CD14-positive monocyte (primary cell): Measurements from ENCODE around the gene SSR3. TPM values are rescaled to one million over a fixed set of nuclear protein-coding genes. Genes with fewer than 3 reads are reported as not detected.
A peak's percentile ranks its signal among the peaks of the same experiment; 100 is the strongest.

Experiments
- DNase-seq, 3 donors: peaks; one replicate each; pipeline ENCODE4 v3.0.0-alpha.2; 2011 to 2022
- H2AFZ ChIP-seq: 2 replicates; pipeline ENCODE4 v1.6.0; 2012; ENCODE audit warnings: mild to moderate bottlenecking, low read depth, low read length, inconsistent platforms; ENCODE audit not compliant: insufficient read depth, poor library complexity, severe bottlenecking
- H3K27ac ChIP-seq, 2 donors: 1 replicate in 1 of 2; 2 replicates in 1 of 2; pipeline ENCODE4 v1.5.1; 2012 to 2013; ENCODE audit warnings: low read length in 2 of 2, control low read depth in 1 of 2, inconsistent platforms in 1 of 2, low read depth in 1 of 2, mild to moderate bottlenecking in 1 of 2
- H3K27me3 ChIP-seq, 2 donors: one replicate each; pipeline versions ENCODE4 v1.6.0 to v1.6.1; 2011 to 2013; ENCODE audit warnings: low read length in 2 of 2; ENCODE audit not compliant: control insufficient read depth in 2 of 2, insufficient read depth in 2 of 2
- H3K36me3 ChIP-seq, 2 donors: replicated peaks in 1 of 2; 1 replicate in 1 of 2; 2 replicates in 1 of 2; pipeline versions ENCODE4 v1.5.1 to v1.6.1; 2012 to 2013; ENCODE audit warnings: low read length in 2 of 2, control low read depth in 1 of 2, inconsistent platforms in 1 of 2, mild to moderate bottlenecking in 1 of 2; ENCODE audit not compliant: insufficient read depth in 2 of 2, control insufficient read depth in 1 of 2
- H3K4me1 ChIP-seq, 2 donors: 1 replicate in 1 of 2; 2 replicates in 1 of 2; pipeline versions ENCODE4 v1.5.1 to v1.6.1; 2012 to 2013; ENCODE audit warnings: low read length in 2 of 2, control low read depth in 1 of 2, inconsistent platforms in 1 of 2, mild to moderate bottlenecking in 1 of 2, moderate library complexity in 1 of 2; ENCODE audit not compliant: insufficient read depth in 2 of 2, control insufficient read depth in 1 of 2
- H3K4me2 ChIP-seq: replicated peaks from 2 replicates; pipeline ENCODE3; 2012; ENCODE audit warnings: low read length, moderate library complexity, mild to moderate bottlenecking; ENCODE audit not compliant: poor library complexity, severe bottlenecking; ENCODE audit errors: extremely low read depth
- H3K4me3 ChIP-seq, 3 experiments: fragments of 200-600 bp in 1 of 3; sonication (generic) in 1 of 3; replicated peaks in 1 of 3; 1 replicate in 2 of 3; 2 replicates in 1 of 3; pipeline ENCODE4 v1.5.1; 2011 to 2013; ENCODE audit warnings: low read length in 3 of 3, mild to moderate bottlenecking in 3 of 3, control low read depth in 2 of 3, low read depth in 2 of 3, inconsistent platforms in 1 of 3, moderate library complexity in 1 of 3
- H3K79me2 ChIP-seq: 2 replicates; pipeline ENCODE4 v1.6.0; 2012; ENCODE audit warnings: mild to moderate bottlenecking, control low read depth, inconsistent platforms, low read length, moderate library complexity; ENCODE audit not compliant: insufficient read depth
- H3K9ac ChIP-seq: 2 replicates; pipeline ENCODE4 v1.6.0; 2017; ENCODE audit warnings: low read length, mild to moderate bottlenecking; ENCODE audit not compliant: insufficient read depth, poor library complexity, severe bottlenecking
- H3K9me3 ChIP-seq, 2 donors: replicated peaks in 1 of 2; 1 replicate in 1 of 2; 2 replicates in 1 of 2; pipeline versions ENCODE4 v1.5.1 to v1.6.1; 2012 to 2013; ENCODE audit warnings: low read length in 2 of 2, control low read depth in 1 of 2; ENCODE audit not compliant: control insufficient read depth in 1 of 2, insufficient read depth in 1 of 2
- H4K20me1 ChIP-seq: 2 replicates; pipeline ENCODE4 v1.6.0; 2012; ENCODE audit warnings: mild to moderate bottlenecking, low read length, control low read depth, moderate library complexity; ENCODE audit not compliant: insufficient read depth
- H3K27ac Mint-ChIP-seq, 7 donors: one replicate each; pipeline ENCODE4 v1.8.0; 2020; ENCODE audit warnings: mild to moderate bottlenecking in 7 of 7, mixed read lengths in 7 of 7, moderate library complexity in 6 of 7, inconsistent platforms in 2 of 7
- H3K27me3 Mint-ChIP-seq, 3 donors: one replicate each; pipeline ENCODE4 v1.8.0; 2021 to 2022; ENCODE audit warnings: low read depth in 3 of 3, mild to moderate bottlenecking in 3 of 3, mixed read lengths in 3 of 3, moderate library complexity in 3 of 3, inconsistent platforms in 1 of 3
- H3K36me3 Mint-ChIP-seq, 2 donors: one replicate each; pipeline ENCODE4 v1.8.0; 2020; ENCODE audit warnings: mixed read lengths in 2 of 2, inconsistent platforms in 1 of 2, mild to moderate bottlenecking in 1 of 2
- H3K4me1 Mint-ChIP-seq: one replicate; pipeline ENCODE4 v1.8.0; 2020; ENCODE audit warnings: mild to moderate bottlenecking, mixed read lengths
- H3K4me3 Mint-ChIP-seq, 2 donors: one replicate each; pipeline ENCODE4 v1.8.0; 2020; ENCODE audit warnings: mild to moderate bottlenecking in 2 of 2, mixed read lengths in 2 of 2, moderate library complexity in 1 of 2
- H3K9me3 Mint-ChIP-seq, 7 donors: one replicate each; pipeline ENCODE4 v1.8.0; 2020 to 2022; ENCODE audit warnings: mixed read lengths in 7 of 7, mild to moderate bottlenecking in 6 of 7, moderate library complexity in 6 of 7, inconsistent platforms in 2 of 7
- WGBS: methylation state at CpG from one replicate; pipeline ENCODE4 v1.1.5; 2013; ENCODE audit warnings: missing lambda C conversion rate; ENCODE audit not compliant: insufficient coverage; 5-methylcytosine and 5-hydroxymethylcytosine counted together
- intact Hi-C, 2 donors: fragments of 100-400 bp; cut with micrococcal nuclease; formaldehyde crosslinking; loops; one replicate each; pipeline versions ENCODE4 v1.15.0 to v1.15.1; 2023
- polyA plus RNA-seq, 3 donors: library from polyadenylated mRNA; depleted of rRNA in 1 of 3; unstranded in 2 of 3; stranded (reverse) in 1 of 3; fragments of 300-500 nt in 2 of 3; fragments of >200 nt in 1 of 3; fragmentation: Illumina TruSeq in 2 of 3; gene quantifications; 1 replicate in 2 of 3; 2 replicates in 1 of 3; pipeline ENCODE4 v1.2.3, GENCODE V29; 2012 to 2021
- TF ChIP-seq, protein P1 (sequence below): fragments of 200-600 bp; IDR thresholded peaks from one replicate; pipeline ENCODE4 v1.8.0; 2022; ENCODE audit warnings: antibody characterized with exemption, mild to moderate bottlenecking

Gene SSR3
- polyA plus RNA-seq, 3 donors: 46.6 to 243 (median 230) TPM

DNA sequence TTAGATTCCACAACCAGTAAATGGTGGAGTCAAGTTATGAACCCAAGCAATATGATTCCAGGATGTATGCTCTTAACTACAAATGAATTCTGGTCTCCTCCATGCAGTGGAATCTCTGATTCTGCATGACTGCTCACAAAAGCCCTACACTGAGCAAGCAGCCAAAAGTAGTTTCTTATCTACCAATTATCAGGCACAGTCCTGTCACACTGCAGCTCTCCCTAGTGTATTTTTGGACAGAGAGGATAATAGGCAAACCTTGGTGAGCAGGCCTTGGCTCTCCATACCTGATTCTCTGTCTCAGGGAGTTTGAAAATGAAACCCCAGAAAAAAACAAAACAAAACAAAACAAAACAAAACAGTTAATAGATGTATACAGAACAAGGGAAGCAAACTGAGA lies 3.5 kb upstream of the SSR3 start:
- Histone ChIP-seq H3K4me1 (peaks cover 14 to 15% of the 10 kb centered on the region in 2 donors), H3K36me3 (no peaks in the 10 kb centered on the region), H3K4me3 (no peak overlapping the region), H3K27ac (no peak overlapping the region), H3K79me2 (peaks cover 15% of the 10 kb centered on the region), H3K27me3 (no peaks in the 10 kb centered on the region), H2AFZ (no peak overlapping the region), H3K9ac (no peak overlapping the region), H3K4me2 (no peak overlapping the region), H4K20me1 (peaks cover 7% of the 10 kb centered on the region), H3K9me3 (no peaks in the 10 kb centered on the region)
- Mint-ChIP-seq H3K4me1 (peaks cover 17% of the 10 kb centered on the region), H3K36me3 (no peaks in the 10 kb centered on the region), H3K27ac (no peak overlapping the region), H3K4me3 (no peak overlapping the region), H3K9me3 (peaks cover 0 to 2% (median 0%) of the 10 kb centered on the region in 7 donors), H3K27me3 (peaks cover 0 to 3% (median 2%) of the 10 kb centered on the region in 3 donors)
- no peak for DNase-seq
- intact Hi-C loops: loop anchor here (5.0 to 10.0 kb wide), 5 partner anchors 46 to 586 kb away; partner anchors contain the start of gene TIPARP (in 2 of the 2)
- TF ChIP-seq, protein P1, sequence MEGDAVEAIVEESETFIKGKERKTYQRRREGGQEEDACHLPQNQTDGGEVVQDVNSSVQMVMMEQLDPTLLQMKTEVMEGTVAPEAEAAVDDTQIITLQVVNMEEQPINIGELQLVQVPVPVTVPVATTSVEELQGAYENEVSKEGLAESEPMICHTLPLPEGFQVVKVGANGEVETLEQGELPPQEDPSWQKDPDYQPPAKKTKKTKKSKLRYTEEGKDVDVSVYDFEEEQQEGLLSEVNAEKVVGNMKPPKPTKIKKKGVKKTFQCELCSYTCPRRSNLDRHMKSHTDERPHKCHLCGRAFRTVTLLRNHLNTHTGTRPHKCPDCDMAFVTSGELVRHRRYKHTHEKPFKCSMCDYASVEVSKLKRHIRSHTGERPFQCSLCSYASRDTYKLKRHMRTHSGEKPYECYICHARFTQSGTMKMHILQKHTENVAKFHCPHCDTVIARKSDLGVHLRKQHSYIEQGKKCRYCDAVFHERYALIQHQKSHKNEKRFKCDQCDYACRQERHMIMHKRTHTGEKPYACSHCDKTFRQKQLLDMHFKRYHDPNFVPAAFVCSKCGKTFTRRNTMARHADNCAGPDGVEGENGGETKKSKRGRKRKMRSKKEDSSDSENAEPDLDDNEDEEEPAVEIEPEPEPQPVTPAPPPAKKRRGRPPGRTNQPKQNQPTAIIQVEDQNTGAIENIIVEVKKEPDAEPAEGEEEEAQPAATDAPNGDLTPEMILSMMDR: no peak

DNA sequence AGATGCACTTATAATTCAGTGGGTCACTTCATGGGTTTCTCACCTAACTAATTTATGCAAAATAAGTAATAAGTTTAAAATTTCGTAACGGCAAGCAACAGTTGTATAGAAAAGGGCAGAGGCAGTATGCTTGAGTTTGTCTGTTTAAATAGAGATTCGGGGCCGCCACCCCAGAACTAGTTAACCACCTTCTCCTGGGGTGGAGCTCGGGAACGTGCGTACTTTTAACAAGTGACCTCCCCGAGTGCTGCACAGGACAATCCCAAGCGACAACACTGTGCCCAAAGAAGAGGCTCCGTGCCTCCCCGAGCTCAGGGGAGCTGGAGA lies 439 bp downstream of the SSR3 start:
- peak overlapping the region; percentile 90 for H2AFZ ChIP-seq
- peak overlapping the region; percentile 28 to 93 for H3K27ac ChIP-seq
- peaks cover 30 to 36% of the 10 kb centered on the region in 2 donors for H3K36me3 Mint-ChIP-seq
- H3K4me2 ChIP-seq: peak overlapping the region; percentile 88
- no peaks in the 10 kb centered on the region for H3K9me3 ChIP-seq
- peak overlapping the region; percentile 71 to 92 (median 72) for H3K4me3 ChIP-seq
- 0% methylated on average over 8 of the region's 11 CpGs for WGBS
- DNase-seq: no peak
- H3K4me1 ChIP-seq: peaks cover 18 to 28% of the 10 kb centered on the region in 2 donors
- H4K20me1 ChIP-seq: peaks cover 41% of the 10 kb centered on the region
- intact Hi-C loops: loop anchor here (5.0 to 10.0 kb wide), 5 partner anchors 50 to 590 kb away; partner anchors contain the start of gene TIPARP (in 1 of the 2)
- peak overlapping the region; percentile 96 to 98 for H3K4me3 Mint-ChIP-seq
- H3K36me3 ChIP-seq: peaks cover 26 to 36% of the 10 kb centered on the region in 2 donors
- TF ChIP-seq, protein P1: no peak
- peaks cover 36% of the 10 kb centered on the region for H3K4me1 Mint-ChIP-seq
- H3K9me3 Mint-ChIP-seq: peaks cover 0 to 2% (median 0%) of the 10 kb centered on the region in 7 donors
- no peaks in the 10 kb centered on the region for H3K27me3 ChIP-seq
- H3K79me2 ChIP-seq: peaks cover 55% of the 10 kb centered on the region
- H3K27me3 Mint-ChIP-seq: peaks cover 0 to 3% (median 2%) of the 10 kb centered on the region in 3 donors
- H3K27ac Mint-ChIP-seq: peak overlapping the region in 6 of 7 donors; percentile 90 to 96 (median 94)
- peak overlapping the region; percentile 85 for H3K9ac ChIP-seq
